ENCODE data around the gene ANKDD1B.
A peak's percentile ranks its signal among the peaks of the same experiment; 100 is the strongest.

DNA sequence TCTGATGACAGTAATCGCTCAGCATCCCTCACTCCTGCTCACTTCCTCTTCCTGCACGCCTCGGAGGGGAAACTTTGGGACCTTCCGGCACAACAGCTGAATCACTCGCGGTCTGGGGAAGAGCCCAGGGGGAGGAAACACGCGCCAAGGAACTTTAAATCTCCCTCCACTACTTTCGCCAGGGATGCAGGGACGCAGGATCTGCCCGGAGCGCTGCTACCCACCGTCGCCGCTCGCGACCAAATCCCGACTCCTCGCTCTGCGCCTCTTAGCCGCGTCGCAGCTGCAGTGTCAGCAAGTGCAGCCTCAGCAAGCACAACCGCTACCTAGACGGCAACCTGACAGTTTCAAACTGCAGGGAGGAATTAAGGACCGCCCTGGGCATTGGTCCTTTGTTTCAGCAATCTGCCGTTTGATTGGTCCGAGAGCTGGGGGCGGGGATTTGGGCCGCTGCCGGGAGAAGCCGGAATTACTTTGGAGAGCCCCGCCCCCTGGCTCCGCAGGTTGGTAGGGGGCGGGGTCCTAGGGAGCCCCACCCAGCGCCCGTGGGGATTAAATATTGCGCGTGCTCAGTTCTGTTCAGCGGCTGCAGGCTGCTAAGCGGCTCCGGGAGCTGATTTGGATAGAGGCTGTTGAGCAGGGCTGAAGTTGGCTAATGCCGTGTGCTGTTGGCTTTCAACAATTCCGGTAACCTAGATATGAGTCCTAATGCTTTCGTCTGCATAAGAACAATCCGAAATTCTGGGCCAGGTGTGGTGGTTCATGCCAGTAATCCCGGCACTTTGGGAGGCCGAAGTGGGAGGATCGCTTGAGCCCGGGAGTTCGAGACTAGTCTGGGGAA, 106.0 kb downstream of the ANKDD1B start, which contains the start of gene POC5:
- TF ChIP-seq CTCF (IDR thresholded peaks at IDR 0.05): no peak
- TF ChIP-seq POLR2AphosphoS5 (IDR thresholded peaks at IDR 0.05; ENCODE audit: insufficient read depth in 1 of 2, low read depth in 1 of 2): peak; percentile 85 to 94

All from vagina (tissue), 2 donors.